GM12892 (cell line): ENCODE measurements around the gene GBP1.

ENCODE experiments used
- POLR2A ChIP-seq: IDR thresholded peaks from 2 replicates; pipeline ENCODE4 v1.6.1; 2011; ENCODE audit warnings: low read depth, low read length, control low read depth
- POLR2AphosphoS5 ChIP-seq: IDR thresholded peaks from 2 replicates; pipeline ENCODE4 v1.6.1; 2011; ENCODE audit warnings: low read depth, low read length, control low read depth
- TAF1 ChIP-seq: IDR thresholded peaks from 2 replicates; pipeline ENCODE4 v1.6.1; 2011; ENCODE audit warnings: low read depth, mild to moderate bottlenecking, control low read depth, low read length, borderline replicate concordance

GRCh38 chr1:89100412-89100811, 35.4 kb upstream of the GBP1 start:
- TF ChIP-seq POLR2A (no peak), TAF1 (no peak), POLR2AphosphoS5 (no peak)
